ENCODE data around the gene TMEM178B.

Gene TMEM178B

DNA sequence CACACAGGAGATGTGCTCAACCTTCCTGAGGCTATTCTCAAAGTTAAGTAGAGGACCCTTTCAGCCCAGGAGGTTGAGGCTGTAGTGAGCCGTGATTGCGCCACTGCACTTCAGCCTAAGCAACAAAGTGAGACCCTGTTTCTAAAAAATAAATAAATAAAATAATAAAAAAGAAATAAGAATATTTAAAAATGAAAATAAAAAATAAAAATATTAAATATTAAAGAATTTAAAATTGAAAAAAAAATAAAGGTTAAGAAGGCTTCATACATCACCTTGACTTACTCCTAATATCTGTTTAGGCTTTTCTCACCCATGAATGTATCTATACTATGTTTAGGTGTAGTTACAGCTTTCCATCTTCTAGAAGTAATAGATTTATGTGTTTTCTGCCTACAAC is 289.9 kb downstream of the TMEM178B start:
- Histone ChIP-seq H3K9me3 (ENCODE audit: control insufficient read depth, insufficient read depth, low read length) (peaks cover 10% of the 10 kb centered on the region), H3K27me3 (ENCODE audit: control insufficient read depth, low read length) (no peaks in the 10 kb centered on the region), H4K20me1 (ENCODE audit: control insufficient read depth, insufficient read depth, low read depth, low read length) (no peaks in the 10 kb centered on the region), H3K36me3 (ENCODE audit: control insufficient read depth, low read length) (no peaks in the 10 kb centered on the region), H3K9me2 (replicated peaks; ENCODE audit: control insufficient read depth, low read length) (no peaks in the 10 kb centered on the region), H3K4me1 (ENCODE audit: control insufficient read depth, low read length) (peaks cover 42% of the 10 kb centered on the region), H3K79me2 (ENCODE audit: control insufficient read depth, low read length) (no peaks in the 10 kb centered on the region), H3F3A (ENCODE audit: control insufficient read depth, insufficient read depth) (no peaks in the 10 kb centered on the region), H3K4me3 (ENCODE audit: low read length) (no peak overlapping the region), H3K27ac (ENCODE audit: low read depth, low read length) (no peak overlapping the region), H3K4me2 (ENCODE audit: low read length) (no peak overlapping the region)
- TF ChIP-seq EZH2phosphoT487 (IDR thresholded peaks at IDR 0.05; ENCODE audit: borderline replicate concordance, low read length), result no peak
- TF ChIP-seq, protein P1, sequence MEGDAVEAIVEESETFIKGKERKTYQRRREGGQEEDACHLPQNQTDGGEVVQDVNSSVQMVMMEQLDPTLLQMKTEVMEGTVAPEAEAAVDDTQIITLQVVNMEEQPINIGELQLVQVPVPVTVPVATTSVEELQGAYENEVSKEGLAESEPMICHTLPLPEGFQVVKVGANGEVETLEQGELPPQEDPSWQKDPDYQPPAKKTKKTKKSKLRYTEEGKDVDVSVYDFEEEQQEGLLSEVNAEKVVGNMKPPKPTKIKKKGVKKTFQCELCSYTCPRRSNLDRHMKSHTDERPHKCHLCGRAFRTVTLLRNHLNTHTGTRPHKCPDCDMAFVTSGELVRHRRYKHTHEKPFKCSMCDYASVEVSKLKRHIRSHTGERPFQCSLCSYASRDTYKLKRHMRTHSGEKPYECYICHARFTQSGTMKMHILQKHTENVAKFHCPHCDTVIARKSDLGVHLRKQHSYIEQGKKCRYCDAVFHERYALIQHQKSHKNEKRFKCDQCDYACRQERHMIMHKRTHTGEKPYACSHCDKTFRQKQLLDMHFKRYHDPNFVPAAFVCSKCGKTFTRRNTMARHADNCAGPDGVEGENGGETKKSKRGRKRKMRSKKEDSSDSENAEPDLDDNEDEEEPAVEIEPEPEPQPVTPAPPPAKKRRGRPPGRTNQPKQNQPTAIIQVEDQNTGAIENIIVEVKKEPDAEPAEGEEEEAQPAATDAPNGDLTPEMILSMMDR (IDR thresholded peaks at IDR 0.05; ENCODE audit: low read depth, low read length, poor library complexity, severe bottlenecking), result no peak

DNA sequence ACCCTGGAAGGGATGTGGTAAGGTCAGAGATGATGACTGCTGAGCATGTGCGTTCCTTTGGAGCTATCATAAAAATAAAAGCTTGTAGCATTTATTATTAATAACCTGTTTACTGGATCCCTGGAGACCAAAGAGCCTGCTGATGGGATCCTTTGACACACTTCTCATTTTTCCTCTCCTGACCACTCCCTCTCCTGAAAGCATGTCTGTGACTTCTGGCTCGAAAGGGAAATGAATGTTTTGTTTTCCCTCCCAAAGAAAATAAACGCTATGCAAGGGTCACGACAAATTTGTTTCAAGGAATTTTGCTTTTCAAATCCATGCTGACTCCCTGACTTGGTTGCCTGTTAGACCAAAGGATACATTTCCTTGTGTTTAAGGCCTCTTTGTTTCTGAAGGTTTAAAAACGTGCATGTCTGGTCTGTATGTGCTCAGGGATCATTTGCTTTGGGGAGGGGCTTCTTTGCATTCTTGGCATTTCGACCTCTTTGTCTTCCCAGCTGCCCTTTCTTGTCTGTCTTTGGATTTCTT is 292.3 kb downstream of the TMEM178B start:
- Histone ChIP-seq H3K27me3 (ENCODE audit: control insufficient read depth, low read length) (no peaks in the 10 kb centered on the region), H3K4me3 (ENCODE audit: low read length) (no peak overlapping the region), H3K9me2 (replicated peaks; ENCODE audit: control insufficient read depth, low read length) (no peaks in the 10 kb centered on the region), H4K20me1 (ENCODE audit: control insufficient read depth, insufficient read depth, low read depth, low read length) (no peaks in the 10 kb centered on the region), H3K9me3 (ENCODE audit: control insufficient read depth, insufficient read depth, low read length) (no peaks in the 10 kb centered on the region), H3K27ac (ENCODE audit: low read depth, low read length) (no peak overlapping the region), H3K79me2 (ENCODE audit: control insufficient read depth, low read length) (no peaks in the 10 kb centered on the region), H3K4me2 (ENCODE audit: low read length) (no peak overlapping the region), H3K36me3 (ENCODE audit: control insufficient read depth, low read length) (no peaks in the 10 kb centered on the region), H3K4me1 (ENCODE audit: control insufficient read depth, low read length) (peaks cover 43% of the 10 kb centered on the region), H3F3A (ENCODE audit: control insufficient read depth, insufficient read depth) (no peaks in the 10 kb centered on the region)
- TF ChIP-seq EZH2phosphoT487 (IDR thresholded peaks at IDR 0.05; ENCODE audit: borderline replicate concordance, low read length), result no peak
- TF ChIP-seq, protein P1 (IDR thresholded peaks at IDR 0.05; ENCODE audit: low read depth, low read length, poor library complexity, severe bottlenecking), result no peak

DNA sequence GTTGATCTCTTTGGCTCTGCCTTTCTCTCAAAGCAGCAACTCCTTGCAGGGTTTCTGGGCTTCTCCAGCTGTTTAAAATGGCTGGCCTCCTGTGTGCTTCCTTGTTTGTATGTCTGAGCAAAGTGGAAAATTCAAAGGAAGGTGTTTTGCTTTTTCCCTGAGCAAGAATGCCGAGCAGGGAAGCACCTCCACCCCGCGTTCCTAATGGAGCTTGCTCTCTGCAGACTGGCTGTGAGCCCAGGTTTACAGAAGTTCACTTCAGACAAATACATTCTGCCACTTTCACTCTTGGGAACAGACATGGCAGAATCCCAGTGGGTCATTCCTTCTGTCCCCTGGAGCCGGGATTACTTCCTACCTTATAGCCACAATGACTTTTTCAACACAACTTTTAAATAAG is 295.6 kb downstream of the TMEM178B start:
- H3K27me3 ChIP-seq (ENCODE audit: control insufficient read depth, low read length), result no peaks in the 10 kb centered on the region
- H3K36me3 ChIP-seq (ENCODE audit: control insufficient read depth, low read length), result no peaks in the 10 kb centered on the region
- H3F3A ChIP-seq (ENCODE audit: control insufficient read depth, insufficient read depth), result no peaks in the 10 kb centered on the region
- H3K4me2 ChIP-seq (ENCODE audit: low read length), result no peak overlapping the region
- no peak overlapping the region for H3K27ac ChIP-seq (ENCODE audit: low read depth, low read length)
- H4K20me1 ChIP-seq (ENCODE audit: control insufficient read depth, insufficient read depth, low read depth, low read length), result no peaks in the 10 kb centered on the region
- H3K79me2 ChIP-seq (ENCODE audit: control insufficient read depth, low read length), result no peaks in the 10 kb centered on the region
- no peaks in the 10 kb centered on the region for H3K9me3 ChIP-seq (ENCODE audit: control insufficient read depth, insufficient read depth, low read length)
- peaks cover 50% of the 10 kb centered on the region for H3K4me1 ChIP-seq (ENCODE audit: control insufficient read depth, low read length)
- TF ChIP-seq EZH2phosphoT487 (IDR thresholded peaks at IDR 0.05; ENCODE audit: borderline replicate concordance, low read length), result no peak
- TF ChIP-seq, protein P1 (IDR thresholded peaks at IDR 0.05; ENCODE audit: low read depth, low read length, poor library complexity, severe bottlenecking), result no peak
- H3K4me3 ChIP-seq (ENCODE audit: low read length), result no peak overlapping the region
- no peaks in the 10 kb centered on the region for H3K9me2 ChIP-seq (replicated peaks; ENCODE audit: control insufficient read depth, low read length)

All from DOHH2 (cell line).